ELR (cell line): ENCODE data around the gene SNORC.
"Not testable (repeated sequence)": the region's sequence is repeated elsewhere in the genome, so short reads cannot be mapped to it uniquely, and the experiment has no call there.

ENCODE experiments used
- DNase-seq: peaks from one replicate; pipeline ENCODE4 v3.0.0-alpha.2; 2015; ENCODE audit warnings: low read depth

SNORC gene

DNA sequence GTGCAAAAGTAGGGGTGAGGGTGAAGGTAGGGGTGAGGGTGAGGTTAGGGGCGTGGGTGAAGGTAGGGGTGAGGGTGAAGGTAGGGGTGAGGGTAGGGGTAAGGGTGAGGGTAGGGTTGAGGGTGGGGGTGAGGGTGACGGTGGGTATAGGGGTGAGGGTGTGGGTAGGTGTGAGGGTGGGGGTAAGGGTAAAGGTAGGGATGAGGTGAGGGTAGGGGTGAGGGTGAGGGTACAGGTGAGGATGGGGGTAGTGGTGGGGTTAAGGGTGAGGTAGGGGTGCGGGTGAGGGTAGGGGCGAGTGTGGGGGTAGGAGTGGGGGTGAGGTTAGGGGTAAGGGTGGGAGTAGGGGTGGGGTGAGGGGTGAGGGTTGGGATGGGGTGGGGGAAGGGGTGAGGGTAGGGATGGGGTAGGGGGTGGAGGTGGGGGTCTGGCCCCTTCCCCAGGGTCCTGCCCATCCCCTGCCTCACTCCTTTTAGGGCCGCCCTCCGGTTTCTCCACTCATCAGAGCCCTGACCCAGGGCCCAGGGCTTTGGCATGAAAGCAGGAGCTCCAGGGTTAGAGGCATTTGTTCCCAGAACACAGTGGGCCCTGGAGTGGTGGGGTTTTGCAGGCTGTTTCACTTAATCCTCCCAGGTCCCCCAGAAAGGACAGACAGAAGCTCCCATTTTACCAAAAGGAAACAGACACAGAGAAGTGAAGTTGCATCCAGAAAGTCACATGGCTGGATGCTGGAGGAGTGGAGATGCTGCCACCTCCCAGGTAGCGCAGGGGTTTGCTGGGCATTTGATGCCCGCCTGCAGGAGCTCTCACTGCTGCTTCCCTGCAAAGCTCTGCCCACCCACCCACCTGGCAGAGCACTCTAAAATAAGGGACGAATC lies 26.9 kb downstream of the SNORC start:
- DNase-seq, result no peak

DNA sequence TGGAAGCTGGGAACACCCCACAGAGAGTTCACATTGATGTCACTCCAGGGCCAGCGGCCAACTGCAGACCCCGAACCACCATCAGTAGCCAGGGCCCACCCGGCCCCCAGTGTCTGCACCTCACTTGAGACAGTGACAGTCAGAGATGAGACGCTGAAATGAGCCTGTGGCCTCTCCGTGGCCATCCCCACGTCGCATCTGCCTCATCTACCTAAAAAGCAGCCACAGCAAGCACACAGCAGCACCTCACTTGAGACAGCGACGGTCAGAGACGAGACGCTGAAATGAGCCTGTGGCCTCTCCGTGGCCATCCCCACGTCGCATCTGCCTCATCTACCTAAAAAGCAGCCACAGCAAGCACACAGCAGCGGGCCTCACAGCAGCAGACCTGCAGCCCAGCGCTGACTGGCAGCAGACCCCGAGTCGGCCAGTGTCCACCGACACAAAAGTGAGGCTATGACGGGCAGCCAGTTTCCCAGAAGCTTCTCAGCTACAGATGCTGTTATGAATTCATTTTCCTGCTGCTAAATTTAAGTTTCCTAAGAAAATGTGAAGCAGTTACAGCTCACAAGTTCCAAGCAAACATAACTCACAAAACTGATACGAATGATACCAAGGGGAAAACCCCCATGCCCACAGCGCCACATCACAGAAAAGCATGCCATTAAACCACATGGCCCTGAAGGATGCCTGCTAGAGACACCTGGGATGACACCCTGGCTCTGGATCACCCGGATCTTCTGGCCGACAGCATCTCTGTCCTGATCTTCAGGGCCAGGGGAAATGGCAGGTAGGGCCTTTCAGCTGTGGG lies 27.7 kb downstream of the SNORC start:
- DNase-seq, result no peak

DNA sequence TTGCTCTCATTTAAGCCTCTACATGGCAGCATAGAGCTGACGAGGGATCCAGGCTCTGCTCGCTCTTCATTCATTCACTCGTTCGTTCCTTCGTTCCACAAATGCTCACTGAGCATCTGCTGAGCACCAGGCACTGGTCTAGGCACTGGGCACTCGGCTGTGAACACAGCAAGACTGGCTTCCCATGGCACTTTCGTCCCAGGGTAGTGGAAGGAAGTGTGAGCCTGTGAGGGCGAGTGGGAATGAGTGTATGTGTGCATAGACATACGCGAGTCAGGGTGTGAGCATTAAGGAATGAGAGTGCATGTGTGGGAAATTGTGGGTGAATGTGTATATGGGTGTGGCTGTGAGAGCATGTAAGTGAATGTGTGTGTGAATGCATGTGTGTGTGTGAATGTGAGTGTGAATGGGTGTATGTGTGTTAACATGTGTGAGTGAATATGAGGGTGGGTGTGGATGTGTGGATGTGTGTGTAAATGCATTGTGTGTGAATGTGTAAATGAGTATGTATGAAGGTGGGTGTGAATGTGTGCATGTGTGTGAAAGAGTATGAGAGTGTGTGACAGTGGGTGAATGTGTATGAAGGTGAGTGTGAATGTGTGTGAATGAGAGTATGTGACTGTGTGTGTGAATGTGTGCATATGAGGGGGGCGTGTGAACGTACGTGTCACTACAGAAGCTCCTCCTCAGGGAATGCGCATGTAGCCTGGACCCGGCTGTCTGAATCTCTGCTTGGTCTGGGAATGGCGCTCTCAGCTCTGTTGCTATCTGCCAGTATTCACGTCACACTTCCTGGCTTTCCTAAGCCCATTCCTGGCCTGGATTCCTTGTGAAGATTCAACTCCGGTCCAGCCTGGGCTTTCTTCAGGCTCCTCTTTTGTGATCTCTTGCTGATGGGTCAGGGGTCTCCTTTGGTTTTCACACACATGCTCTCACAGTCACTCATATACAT lies 28.8 kb downstream of the SNORC start:
- DNase-seq, result no peak

DNA sequence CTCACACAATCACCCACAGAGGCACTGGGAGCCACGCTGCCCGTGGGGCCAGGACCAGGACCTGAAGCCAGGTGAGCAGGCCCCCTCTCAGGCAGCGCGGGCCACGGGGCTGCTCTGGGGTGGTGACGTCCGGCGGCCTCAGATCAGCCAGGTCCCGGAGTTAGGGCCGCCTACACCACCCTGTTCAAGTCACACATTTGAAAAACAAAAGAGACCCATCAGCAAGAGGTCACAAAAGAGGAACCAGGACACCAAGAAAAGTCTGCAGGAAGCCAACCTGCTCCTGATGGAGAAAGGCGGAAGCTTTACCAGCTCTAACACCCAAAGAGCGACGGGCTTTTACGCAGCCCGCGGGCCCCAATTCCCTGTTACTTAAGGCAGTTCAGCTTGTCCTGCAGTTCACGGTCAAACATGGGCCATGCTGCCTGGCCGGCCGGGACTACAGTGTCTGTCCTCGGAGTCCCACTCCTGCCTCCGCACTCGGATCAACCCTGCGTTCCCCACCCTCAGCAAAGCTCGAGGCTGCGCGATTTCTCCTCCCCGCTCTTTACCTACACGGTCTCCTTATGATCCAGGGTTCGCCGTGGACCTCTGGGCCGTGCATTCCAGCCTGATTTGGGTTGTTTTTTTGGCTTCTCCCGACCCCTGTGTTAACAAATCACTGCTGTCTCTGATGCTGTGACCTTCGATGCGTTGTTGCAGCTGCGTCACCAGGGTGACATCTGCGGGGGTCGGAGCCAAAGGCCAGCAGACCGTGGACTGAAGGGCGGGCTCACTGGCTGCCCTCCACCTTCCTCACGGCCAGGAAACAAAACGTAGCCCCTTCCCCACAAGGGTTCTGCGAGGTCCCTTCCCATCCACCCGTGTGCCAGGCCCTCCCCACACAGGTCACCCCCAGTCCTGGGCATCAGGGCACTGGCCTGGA lies 31.0 kb downstream of the SNORC start:
- no peak for DNase-seq

DNA sequence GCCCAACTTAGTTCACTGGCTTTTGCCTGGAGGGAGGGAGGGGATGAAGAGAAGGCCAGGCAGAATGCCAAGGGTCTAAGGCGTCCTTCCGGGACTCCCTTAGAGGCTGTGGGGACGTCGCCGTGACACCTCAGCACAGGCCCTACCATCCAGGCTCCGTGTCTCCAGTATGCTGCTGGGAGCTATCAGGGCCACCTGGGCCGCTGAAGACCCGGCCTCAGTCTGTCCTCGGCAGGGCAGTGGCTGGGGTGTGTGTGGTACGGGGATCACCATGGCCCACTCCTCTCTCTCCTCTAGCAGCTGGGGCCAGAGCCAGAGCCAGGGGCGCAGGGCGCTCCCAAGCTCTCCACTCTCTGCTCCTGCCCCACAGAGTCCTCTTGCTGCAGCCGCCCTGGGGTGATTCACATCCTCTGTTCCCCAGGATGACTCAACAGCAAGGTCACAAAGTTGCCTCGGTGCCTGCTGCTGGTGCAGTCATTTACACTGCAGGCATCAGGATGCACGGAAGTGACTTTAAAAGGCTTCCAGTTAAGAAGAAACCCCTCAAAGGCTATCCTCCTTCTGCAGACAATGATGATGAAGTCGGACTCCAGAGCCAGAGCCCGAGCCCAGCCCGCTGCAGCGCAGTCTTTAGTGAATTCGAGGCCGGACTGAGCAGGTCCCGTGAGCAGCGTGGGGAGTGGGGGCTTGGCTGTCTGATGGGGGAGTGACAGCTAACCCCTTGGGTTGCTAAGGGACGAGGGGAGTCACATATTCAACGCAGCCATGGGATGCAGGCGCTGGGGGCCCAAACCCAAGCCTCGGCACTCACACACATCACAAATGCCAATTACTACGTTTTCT lies 31.9 kb downstream of the SNORC start:
- peak; percentile 95 for DNase-seq

DNA sequence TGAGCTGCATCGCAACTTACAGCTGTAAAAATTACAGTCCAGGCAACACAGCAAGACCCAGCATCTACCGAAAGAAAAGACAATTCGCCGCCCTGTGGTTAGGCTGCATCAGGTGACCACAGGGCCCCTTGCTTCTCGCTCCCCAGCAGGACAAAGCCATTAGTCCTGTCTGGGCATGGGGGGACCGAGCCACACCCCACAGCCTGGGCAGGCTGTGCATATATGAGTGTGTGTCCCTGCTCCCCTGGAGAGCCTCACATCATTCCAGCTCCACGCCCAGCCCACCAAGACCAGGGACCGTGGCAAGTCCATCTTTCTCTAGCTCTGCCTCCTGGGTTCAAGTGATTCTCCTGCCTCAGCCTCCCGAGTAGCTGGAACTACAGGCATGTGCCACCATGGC lies 33.9 kb downstream of the SNORC start:
- no peak for DNase-seq

DNA sequence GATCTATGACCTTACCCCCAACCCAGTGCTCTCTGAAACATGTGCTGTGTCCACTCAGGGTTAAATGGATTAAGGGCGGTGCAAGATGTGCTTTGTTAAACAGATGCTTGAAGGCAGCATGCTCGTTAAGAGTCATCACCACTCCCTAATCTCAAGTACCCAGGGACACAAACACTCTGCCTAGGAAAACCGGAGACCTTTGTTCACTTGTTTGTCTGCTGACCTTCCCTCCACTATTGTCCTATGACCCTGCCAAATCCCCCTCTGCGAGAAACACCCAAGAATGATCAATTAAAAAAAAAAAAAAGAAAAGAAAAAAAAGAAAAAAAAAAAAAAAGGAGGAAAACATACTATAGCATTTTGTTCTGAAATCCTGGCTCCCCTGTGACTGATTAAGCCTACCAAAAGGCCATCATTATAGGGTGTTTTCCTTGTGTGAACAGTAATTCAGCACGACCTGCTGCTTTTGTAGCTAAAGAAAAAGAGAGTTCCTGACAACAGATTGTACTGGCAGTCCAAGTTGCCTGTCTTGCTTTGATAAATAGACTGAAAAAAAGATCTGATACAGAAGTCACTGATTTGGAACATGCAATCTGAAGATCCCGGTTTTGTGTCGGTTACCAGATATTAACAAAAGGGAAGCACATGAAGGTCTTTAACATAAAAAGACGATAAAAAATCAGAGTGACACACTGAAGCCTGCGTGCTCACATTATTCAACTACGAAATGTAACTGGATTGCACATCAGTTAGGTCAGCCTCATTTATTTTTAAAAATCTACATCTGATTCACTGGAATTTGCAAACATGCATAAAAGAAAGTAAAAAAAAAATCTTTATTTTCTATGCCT lies 37.0 kb downstream of the SNORC start:
- not testable (repeated sequence) for DNase-seq

DNA sequence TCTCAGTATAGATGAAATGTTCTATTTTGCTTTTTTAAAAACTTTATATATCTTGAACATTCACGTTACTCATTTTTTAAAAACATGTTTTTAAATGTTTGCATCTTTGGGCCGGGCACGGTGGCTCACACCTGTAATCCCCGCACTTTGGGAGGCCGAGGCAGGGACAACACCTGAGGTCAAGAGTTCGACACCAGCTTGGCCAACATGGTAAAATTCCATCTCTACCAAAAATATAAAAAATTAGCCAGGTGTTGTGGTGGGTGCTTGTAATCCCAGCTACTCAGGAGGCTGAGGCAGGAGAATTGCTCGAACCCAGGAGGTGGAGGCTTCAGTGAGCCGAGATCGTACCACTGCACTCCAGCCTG lies 37.6 kb downstream of the SNORC start:
- not testable (repeated sequence) for DNase-seq

DNA sequence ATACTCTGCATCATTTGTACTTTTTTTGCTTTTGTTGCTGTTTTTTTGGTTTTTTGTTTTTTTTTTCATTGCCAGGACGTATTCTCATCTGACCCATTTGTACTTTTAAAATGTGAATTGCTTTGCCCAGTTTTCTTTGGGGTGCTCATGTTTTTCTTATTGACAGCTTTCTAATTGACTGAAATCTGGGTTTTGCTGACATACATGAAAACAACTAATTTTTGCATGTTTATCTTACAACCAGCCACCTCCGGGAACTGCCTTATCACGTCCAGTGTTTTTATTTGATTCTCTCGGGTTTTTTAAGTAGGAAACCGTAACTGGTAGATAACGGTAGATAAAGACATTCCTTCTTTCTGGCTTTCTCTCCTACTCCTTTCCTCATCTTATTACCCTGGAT lies 38.6 kb downstream of the SNORC start:
- no peak for DNase-seq

DNA sequence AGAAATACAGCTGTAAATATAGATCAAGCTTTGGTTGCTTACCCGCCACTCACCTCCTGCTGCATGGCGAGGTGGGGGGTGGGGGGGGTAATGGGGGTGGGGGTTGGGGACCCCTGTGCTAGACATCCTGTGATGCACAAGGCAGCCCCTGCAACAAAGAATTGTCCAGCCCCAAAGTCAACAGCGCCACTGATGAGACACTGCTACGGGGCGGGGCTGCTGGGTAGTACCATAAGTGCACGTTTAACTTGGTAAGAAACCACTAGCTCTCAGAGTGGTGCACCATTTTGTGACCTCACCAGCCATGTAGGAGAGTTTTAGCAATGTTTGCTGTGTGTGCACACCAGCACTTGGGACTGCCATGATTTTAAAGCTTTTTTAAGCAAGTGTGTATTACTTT lies 40.3 kb downstream of the SNORC start:
- no peak for DNase-seq

DNA sequence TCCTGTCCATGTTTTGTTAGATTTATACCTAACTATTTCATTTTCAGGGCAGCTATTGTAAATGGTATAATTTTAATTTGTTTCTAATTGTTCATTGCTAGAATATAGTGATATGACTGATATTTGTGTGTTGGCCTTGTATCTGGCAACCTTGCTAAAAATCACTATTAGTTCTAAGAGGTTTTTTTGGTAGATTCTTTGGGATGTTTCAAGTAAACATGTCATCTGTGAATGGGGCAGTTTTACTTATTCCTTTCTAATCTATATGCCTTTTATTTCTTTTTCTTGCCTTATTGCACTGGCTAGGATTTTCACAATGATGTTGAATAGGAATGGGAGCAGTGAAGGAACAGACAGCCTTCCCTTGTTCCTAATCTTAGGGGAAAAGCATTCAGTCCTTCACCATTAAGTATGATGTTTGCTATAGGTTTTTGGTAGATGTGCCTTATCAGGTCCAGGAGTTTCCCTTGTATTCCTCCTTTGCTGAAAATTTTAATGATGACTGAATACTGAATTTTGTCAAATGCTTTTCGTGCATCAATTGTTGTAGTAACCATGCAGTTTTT lies 41.7 kb downstream of the SNORC start:
- no peak for DNase-seq

DNA sequence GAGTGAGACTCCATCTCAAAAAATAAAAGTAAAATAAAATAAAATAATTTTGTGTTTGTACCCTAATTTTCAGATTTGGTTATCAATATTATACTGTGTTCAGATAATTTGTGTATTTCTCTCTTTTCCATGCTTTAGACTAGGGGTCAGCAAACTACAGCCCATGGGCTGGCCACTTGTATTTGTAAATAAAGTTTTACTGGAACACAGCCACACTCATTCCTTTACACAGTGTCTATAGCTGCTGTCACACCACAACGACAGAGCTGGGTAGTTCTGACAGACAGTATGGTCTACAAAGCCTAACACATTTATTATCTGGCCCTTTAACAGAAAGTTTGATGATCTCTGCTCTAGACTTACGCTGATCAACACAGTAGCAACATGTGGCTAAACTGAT lies 43.8 kb downstream of the SNORC start:
- DNase-seq, result no peak

DNA sequence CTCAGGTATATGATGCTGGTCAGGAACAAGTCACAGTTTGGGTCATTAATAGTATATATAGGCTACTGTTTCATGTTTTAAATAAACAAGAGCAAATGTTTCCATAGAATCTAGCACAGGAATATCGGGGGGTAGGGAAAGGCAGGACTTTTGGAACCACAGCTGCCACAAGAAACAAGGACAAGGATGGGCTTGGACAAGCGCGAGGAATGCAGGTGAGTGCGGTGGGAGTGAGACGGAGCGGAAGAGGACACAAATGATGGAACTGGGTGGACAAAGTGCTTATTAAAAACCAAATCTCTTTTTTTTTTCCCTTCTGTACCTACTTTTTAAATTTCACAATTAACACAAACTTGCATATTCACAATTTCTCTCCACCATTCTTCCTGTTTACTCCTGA lies 49.1 kb downstream of the SNORC start:
- no peak for DNase-seq

DNA sequence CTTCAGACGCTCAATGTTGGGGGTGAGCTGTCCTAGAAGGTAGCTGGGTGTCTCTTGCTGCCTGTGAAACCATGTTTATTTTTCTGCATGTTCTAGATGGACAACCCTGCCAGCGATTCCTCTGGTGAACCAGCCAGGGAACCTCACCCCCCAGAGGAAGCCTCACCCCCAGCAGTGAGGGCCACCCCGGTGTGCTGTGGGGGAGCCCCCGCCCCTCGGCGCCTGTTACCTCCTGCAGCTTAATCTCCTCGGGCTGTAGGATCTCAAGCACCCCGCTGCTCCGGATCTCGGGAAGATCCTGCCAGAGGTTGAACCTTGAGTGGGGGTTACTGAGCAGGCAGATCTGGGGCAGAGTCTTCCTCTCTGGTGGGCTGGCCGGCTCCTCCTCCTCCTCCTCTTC lies 50.0 kb downstream of the SNORC start:
- DNase-seq, result no peak

DNA sequence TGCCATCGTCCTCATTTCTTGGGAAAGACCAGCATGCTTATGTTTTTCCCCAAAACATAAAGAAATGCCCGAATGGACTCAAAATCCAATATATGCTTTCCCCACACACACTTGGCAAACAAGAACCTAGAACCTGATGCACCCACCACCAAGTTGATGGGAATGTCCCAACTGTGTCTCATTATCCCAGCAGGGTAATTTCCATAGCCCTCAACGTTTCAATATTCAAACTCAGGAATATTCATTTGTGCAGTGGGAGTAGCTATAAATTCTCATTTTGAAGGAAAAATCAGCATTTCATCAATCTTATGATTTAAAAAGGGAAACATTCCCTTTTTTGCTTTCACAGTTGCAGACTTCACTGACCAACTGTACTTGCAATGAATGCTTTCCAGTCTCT lies 50.7 kb downstream of the SNORC start:
- DNase-seq, result no peak

DNA sequence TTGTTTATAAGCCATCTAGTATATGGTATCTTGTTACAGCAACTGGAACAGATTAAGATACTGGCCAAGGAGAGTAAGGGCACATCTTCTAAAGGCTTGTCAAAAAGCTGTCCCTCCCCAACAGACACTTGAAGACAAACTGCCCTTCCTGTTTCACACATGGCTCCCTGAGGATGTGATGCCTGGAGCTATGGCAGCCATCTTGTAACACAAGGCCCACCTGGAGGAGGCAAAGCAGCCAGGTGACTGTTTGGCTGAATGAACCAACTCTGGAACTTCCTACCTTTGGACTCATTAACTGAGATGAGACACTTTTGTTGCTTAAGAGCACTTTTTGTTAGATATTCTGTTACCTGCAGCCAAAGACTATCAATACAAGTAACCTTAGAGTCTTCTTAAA lies 54.4 kb downstream of the SNORC start:
- DNase-seq, result no peak

DNA sequence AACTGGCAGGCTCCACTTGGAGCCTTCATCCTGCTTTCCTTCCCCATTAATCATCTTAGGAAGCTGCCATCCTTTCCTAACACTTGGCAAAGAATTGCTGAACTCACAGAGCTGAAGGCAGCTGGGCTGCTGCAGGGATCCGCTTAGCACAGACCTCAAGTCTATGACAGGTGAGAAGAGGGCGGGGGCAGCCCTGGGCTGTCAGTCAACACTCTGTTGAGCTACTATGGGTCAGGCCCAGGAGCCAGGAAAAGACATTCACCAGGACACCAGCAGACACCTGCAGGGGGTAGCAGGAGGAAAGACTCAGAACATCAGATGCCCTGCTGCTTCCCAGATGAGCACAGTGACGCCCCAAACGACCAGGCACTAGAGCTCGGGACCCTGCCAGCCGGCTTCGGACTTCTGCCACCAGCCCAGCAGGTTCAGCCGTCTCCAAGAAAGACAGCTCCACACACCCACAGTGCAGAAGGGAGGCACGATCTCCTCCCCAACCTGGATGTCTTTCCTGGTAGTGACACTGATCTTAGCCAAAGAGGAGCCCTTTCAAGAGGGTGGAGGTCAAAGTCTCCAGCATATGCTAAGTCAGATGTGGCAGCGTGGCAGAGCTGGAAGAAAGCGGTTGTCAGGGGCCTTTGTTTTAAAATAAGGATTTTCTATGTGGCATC lies 55.2 kb downstream of the SNORC start:
- DNase-seq, result no peak

DNA sequence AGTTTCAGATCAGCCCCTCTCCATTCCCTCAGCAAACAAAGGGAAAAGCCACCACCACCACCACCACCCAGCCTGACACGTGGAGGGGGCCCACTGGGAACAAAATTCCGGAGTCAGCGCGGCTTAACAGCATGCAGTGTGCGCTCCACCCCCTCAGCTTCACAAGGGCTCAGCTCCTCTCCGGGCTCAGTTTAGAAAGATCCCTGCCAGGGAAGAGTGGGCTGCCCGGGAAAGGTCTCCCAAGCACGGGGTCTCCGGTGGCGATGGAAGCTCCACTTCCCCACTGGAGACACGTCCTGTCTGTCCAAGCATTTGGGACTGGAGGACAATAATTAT lies 55.7 kb downstream of the SNORC start:
- DNase-seq, result no peak
